Suppressor macrophage treated with lipopolysaccharide for 1 hour (primary cell): ENCODE results near the gene AFM.
"Not testable (repeated sequence)": the region's sequence is repeated elsewhere in the genome, so short reads cannot be mapped to it uniquely, and the experiment has no call there.

Experiments
- DNase-seq, 3 donors: peaks; one replicate each; pipeline ENCODE4 v3.0.0-alpha.2; 2020 to 2022

The AFM gene

DNA sequence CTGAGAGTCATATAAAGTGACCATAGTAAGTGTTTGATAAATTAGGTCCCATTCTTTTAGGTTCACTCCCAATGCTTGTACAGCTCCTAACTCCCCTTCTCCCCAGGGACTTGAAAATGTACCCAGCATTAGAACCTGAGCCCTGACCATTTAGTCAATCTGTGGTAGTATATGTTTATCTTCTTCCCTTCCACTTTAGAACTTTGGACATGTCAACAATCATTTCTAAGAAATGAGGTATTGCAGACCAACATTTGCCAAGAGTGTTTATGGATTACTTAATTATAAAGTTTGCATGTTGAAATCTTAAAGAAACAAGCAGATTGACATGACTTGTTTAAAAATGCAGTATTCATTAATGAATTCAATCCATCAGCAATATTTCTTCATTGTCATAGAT is 26.0 kb downstream of the AFM start:
- no peak for DNase-seq

DNA sequence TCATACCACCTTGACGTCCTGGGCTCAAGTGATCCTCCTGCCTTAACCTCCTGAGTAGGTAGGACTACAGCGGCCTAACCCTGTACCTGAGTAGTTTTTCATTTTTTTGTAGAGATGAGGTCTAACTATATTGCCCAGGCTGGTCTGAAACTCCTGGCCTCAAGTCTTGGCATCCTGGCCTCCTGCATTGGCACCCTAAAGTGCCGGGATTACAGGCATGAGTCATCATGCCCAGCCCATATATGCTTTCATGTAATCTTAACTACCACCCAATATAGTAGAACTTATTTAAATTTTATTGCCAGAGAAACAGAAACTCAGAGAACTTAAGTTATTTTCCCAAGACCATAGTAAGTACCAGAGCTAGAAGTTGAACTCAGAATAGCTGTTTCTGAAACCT is 27.1 kb downstream of the AFM start:
- DNase-seq = no peak

DNA sequence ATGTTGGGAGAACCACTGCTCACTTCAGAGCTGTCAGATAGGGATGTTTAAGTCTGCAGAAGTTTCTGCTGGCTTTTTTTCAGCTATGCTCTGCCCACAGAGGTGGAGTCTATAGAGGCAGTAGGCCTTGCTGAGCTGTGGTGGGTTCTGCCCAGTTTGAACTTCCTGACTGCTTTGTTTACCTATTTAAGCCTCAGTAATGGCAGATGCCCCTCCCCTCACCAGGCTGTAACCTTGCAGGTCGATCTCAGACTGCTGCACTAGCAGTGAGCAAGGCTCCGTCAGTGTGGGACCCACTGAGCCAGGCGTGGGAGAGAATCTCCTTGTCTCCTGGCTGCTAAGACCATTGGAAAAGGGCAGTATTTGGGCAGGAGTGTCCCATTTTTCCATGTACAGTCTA is 36.8 kb downstream of the AFM start:
- no peak for DNase-seq

DNA sequence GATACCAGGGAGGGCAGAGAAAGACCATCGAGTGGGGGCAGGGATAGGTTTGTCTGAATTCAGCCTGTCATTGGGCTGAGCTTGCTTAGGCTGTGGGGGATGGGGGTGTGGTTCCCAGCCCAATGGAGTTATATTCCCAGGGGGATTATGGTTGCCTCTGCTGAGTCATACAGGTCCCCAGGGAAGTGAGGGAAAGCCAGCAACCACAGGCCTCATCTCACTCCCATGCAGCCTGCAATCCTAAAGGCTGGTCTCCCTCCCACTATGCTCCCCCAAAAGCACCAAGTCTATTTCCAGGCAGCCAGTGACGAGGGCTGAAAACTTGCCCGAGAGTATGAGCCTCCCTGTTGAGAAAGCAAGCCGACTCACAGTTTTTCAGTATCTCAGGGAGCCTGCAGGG is 39.3 kb downstream of the AFM start:
- no peak for DNase-seq

DNA sequence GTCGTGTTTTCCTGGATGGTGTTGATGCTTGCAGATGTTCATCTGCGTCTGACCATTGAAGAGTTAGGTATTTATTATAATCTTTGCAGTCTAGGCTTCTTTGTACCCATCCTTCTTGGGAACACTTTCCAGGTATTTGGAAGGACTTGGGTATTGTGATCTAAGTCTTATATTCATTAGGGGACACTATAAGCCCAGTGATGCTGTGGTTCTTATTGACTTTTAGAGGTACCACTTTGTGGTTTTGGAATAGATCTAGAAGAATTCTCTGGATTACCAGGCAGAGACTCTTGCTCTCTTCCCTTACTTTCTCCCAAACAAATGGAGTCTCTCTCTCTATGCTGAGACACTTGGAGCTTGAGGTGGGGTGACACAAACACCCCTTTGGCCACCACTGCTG is 41.6 kb downstream of the AFM start:
- no peak for DNase-seq

DNA sequence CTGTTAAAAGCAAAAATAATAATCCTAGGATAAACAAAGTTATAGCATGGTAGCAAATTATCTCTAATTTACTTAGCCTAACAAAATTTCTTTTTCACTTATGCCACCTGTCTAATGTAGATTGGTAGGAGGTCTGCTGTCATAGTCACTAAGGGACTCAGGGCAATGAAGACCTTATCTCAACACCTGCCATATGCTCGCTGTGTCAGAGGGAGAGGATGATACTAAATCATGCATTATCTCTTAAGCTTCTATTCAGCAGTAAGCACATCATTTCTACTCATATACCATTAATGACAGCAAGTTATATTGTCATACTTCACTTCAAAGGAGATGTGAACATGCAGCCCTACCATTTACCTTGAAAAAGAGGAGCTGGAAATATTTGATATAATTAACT is 44.1 kb downstream of the AFM start:
- no peak for DNase-seq

DNA sequence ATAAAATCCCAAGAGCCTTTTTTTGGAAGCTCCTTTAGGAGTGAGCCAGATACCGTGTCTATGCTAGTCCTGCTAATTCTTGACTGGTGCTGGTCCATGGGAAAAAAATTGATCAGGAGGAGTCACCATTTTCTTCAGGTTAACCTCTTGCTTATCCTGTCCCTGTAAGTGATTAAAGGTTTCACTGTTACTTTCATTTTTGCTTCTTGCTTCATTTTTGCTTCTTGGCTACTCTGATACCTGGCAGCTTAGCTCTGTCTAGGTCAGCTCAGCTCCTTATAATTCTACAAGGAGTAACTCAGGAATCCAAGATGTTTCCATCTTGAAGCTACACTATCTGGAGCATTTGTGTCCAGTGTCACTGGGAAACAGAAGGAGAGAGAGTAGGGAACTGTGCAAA is 45.7 kb downstream of the AFM start:
- no peak for DNase-seq

DNA sequence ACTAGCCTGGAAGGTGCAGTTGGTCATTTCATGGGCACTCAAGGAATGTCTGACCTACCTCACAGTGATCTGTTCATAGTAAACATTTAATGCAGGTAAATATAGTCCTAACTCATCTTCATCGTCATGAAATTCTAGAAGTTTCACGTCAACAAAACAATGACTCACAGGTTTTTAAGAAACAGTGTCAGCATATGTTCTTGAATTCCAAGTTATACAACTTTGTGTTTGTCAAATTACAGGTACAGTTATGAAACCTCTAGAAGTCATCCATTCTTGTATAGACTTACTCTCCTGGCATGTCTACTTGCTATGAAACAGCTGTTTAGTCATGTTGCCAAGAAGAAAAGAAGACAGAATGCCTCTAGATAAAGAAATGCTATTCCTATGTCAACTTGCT is 46.6 kb downstream of the AFM start:
- DNase-seq = no peak

DNA sequence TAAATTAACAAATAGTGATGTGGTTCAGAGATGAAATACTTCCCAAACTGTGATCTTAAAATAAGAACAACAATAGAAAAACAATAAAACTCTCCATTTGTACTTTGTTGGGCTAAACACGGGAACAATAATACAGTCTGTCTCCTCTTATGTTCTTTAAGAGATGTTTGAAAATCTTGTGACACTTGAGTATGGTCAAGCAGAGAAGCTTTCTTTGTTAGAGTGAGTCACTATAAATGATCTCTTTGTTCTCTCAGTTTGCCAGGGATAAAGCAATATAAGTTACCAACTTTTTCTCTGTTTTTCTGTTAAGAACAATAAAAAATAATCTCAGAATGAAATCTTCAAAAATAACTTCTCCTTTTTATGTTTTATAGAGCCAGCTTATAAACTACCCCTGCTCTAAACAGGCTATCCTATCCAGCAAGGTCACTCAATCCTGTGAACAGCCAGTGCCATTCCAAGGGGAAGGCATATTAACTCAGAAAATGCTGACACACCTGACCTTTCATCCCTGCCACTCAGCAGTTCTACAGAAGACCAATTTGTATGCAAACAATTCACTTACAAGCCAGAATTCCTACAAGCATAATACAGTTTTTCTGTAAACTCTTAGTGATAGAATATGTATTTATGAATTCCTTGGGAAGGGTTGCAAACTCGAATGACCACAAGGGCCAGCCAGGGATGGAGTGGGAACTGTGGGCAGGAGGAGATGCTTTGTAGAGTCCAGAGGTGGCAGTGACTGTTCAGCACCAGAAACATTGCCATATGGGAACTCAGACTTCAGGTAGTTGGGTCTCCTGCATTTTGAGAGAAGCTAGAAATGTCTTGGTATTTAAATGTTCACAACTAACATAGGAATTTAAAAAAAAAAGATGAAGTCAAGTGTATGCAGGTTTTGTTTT is 52.2 kb downstream of the AFM start:
- DNase-seq = no peak

DNA sequence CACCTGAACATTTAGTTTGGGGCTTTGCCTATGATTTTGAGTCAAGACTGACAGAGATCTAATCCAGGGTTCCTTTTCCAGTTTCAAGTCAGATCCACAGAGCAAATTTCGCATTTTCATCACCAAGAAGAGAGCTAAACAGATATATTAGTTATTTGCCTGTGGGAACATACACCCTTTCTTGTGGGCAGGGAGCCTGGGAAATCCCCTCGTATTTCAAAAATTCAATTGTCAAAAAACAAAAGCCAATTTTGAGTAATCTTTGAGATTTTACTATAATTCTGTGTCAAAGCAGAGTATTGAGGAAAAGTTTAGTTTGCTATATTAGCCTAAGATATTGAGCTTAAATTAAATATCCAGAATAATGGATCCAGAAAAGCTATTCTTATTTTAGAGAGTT is 56.6 kb downstream of the AFM start:
- DNase-seq = no peak

DNA sequence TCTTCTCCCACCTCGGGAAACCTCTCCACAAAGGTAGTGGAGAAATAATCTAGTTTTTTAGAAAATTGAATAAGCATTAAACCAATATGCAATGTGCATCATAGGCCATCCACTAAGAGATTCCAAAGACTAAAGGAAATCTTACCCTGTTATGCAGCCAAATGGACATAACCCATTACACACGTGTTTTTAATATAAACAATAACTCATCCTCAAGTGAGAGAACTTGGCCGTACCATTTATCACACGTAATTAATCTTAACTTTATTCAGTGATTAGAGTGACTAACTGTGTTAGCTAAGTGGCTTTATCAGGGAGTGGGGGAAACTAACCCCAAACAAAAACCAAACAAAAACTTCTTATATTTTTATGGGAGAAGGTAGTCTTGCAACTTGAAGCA is 57.8 kb downstream of the AFM start:
- no peak for DNase-seq

DNA sequence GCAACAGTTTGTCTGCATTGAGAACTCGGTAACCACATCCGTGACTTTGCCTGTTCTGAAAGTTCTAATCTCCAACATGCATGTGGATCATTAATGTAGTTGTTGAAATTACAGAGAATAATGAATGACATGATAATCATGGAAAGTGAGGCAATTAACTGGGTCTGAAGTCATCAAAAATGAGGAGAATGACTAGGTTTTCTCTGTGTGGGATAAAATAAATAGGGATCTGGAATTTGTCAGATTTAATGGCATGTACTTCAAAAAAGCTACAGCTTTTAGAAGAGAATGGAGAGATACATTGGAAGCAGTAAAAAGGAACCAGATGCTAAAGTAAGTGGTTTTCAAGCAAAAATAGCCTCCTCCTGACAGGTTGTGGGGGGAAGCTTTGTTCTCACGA is 59.3 kb downstream of the AFM start:
- DNase-seq = no peak

DNA sequence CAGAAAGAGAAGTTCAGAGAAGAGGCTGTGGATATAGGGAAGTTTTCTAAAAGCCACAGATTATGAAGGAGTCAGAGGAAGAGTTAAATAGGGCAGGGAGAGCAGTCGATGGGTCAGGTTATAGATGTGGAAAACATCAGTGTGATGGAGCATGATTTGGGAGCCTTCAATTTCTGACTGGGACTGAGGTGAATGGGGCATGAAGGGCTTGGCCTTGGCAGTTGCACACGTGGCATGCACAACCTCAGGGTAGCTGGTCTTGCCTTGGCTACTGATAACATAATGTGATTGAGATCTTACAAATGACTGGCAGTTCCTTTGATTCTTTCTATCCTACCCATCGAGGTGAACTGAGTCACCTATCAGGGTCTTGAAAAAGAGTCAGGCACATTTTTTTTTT is 59.7 kb downstream of the AFM start:
- DNase-seq = no peak

DNA sequence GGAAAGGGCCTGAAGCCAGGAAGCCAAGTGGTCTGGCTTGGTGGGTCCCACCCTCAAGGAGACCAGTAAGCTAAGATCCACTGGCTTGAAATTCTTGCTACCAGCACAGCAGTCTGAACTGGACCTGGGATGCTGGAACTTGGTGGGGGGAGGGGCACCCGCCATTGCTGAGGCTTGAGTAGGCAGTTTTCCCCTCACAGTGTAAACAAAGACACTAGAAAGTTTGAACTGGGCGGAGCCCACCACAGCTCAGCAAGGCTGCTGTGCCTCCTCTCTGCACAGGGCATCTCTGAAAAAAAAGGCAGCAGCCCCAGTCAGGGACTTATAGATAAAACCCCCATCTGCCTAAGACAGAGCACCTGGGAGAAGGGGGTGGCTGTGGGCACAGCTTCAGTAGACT is 63.1 kb downstream of the AFM start:
- no peak for DNase-seq

DNA sequence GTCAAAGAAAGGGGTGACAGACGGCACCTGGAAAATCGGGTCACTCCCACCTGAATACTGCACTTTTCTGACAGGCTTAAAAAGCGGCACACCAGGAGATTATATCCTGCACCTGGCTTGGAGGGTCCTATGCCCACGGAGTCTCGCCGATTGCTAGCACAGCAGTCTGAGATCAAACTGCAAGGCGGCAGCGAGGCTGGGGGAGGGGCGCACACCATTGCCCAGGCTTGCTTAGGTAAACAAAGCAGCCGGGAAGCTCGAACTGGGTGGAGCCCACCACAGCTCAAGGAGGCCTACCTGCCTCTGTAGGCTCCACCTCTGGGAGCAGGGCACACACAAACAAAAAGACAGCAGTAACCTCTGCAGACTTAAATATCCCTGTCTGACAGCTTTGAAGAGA is 69.3 kb downstream of the AFM start:
- DNase-seq = not testable (repeated sequence)
